Esophagus muscularis mucosa (tissue), 3 donors: ENCODE measurements around the gene APOB.

Source experiments
- POLR2AphosphoS5 ChIP-seq, 2 donors: sonication (generic); formaldehyde crosslinking; IDR thresholded peaks; one replicate each; pipeline ENCODE4 v1.6.1; 2017; ENCODE audit warnings: antibody characterized with exemption in 2 of 2
- TF ChIP-seq, protein P1 (sequence below), 3 experiments: fragments of 200-600 bp in 2 of 3; fragments of 450-650 bp in 1 of 3; sonication (generic) in 2 of 3; IDR thresholded peaks; one replicate each; pipeline ENCODE4 v1.5.1; 2017 to 2019; ENCODE audit warnings: antibody characterized with exemption in 3 of 3, mild to moderate bottlenecking in 2 of 3, moderate library complexity in 1 of 3

DNA sequence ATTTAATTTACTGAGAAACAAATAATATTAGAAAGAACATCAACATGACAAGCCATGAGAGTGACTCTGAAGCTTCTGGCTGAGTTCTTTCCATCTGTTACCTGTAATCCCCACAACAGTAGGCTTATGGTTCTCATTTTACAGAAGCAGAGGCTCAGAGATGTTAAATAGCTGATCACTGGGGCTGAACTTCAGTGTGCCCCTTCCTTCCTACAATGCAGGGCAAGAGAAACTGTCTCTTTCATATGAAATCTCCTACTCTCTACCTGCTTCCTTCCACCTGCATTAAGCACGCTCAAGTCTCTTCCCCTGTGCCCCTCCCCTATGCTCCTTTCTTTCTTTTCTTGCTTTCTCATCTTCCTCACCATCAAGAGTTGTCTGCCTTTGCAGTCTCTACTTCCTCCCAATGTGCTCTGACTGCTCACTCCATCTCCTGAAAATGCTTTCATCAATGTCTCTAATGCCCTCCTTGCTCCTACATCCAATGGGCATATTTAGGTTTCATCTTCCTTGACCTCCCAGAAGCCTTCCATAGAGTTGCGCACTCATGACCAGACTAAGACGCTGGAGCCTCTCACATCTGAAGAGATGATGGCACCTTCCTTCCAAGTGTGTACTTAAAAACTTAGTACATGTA lies 23.7 kb downstream of the APOB start:
- TF ChIP-seq, protein P1, sequence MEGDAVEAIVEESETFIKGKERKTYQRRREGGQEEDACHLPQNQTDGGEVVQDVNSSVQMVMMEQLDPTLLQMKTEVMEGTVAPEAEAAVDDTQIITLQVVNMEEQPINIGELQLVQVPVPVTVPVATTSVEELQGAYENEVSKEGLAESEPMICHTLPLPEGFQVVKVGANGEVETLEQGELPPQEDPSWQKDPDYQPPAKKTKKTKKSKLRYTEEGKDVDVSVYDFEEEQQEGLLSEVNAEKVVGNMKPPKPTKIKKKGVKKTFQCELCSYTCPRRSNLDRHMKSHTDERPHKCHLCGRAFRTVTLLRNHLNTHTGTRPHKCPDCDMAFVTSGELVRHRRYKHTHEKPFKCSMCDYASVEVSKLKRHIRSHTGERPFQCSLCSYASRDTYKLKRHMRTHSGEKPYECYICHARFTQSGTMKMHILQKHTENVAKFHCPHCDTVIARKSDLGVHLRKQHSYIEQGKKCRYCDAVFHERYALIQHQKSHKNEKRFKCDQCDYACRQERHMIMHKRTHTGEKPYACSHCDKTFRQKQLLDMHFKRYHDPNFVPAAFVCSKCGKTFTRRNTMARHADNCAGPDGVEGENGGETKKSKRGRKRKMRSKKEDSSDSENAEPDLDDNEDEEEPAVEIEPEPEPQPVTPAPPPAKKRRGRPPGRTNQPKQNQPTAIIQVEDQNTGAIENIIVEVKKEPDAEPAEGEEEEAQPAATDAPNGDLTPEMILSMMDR (IDR thresholded peaks at IDR 0.05), result no peak
- TF ChIP-seq POLR2AphosphoS5 (IDR thresholded peaks at IDR 0.05), result no peak
